ENCODE measurements around the gene DPT.

Gene DPT

GRCh38 chr1:168697356-168698126, 31.5 kb downstream of the DPT start:
- DNase-seq: no peak

DNA sequence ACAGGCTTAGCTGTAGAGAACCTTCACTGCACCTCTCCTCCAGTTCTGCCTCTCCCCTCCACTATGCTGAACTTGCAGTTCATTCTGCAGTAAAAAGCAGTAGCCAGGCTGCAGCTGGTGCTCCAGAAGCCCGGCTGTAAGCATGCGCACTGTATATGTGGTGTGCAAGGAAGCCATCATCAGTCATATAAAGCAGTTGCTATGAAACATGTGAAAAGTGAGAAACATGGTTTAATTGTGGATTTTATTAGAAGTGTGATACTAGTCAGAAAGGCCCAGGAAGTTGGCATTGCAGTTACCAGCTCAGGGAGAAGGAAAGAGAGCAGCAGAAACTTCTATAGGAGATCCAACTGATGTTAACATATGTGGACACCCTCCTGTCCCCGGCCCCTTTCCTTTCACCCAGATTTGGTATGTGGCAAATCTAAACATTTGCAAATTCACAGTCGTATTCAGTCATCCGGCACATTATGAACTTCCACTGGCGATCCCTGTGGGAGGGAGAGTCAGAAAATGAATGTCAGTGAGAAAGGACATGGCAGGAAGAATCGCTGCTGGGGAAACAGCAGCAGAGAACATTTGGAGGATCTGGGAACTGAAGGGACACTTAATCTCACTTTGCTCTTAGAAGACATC, 32.8 kb downstream of the DPT start:
- DNase-seq: no peak

DNA sequence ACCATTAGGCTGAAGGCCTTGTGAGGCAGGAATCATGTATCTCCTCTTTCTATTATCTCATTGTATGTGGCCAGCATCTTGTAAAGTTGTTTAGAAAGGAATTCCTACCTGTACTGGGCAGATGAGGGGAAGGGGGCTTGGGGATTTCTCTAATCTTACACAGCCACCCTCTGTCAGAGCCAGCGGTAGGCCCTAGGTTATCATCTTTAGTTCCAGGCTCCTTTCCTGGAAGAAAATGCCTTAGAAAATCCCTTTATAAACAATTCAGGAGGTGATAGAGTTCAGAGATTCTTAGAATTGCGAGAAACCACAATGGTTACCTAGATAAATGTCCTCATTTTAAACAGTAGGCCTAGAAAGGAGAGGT, 35.2 kb downstream of the DPT start:
- DNase-seq: no peak

DNA sequence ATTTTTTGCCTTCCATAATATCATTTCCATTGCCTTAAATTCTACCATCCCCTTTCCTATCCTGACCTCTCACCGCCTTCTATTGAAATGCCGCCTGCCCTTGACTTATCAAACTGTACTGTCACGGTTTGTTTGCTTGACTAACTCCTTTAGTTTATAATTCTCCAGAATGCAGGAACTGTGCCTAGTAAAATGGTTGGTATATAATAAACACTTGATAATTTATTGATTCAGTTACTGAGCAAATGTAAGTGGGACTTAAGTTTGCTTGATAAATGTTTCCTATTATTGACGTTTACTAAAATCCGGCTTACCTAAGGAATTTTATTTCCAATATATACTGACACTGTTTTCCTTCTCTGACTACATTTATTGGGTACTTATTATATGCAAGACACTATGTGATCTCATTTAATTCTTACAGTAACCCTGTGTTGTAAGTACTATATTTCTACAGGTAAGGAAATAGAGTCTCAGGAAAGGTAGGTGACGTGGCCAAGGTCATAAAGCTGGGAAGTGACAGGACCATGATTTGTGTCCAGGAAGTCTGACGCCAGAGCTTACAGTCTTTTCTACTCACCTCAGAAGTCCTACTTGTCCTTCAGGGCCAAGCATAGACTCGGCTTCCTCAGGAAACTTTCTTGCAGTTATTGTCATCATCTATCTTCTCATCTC, 35.7 kb downstream of the DPT start:
- DNase-seq: no peak

DNA sequence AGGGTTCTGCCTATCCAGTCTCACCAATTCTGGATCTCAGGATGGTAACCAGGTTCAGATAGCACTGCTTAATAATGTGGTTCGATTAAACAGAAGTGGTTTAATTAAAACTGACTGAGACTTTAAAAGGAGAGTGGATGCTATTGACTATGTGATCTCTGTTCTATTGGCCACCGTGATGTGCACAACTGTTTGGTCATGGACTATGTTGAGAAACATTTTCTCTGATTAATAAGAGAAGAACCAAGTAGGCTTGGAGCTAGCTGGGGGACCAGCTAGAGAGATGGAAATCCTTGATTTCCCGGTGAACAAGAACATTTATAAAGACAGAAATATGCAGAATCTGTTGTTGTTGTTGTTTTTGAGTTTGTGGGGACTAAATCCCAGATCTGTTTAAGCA, 36.5 kb downstream of the DPT start:
- DNase-seq: no peak

- DNase-seq: no peak
These were observed 37.5 kb downstream of the DPT start for GRCh38 chr1:168691541-168691940.

DNA sequence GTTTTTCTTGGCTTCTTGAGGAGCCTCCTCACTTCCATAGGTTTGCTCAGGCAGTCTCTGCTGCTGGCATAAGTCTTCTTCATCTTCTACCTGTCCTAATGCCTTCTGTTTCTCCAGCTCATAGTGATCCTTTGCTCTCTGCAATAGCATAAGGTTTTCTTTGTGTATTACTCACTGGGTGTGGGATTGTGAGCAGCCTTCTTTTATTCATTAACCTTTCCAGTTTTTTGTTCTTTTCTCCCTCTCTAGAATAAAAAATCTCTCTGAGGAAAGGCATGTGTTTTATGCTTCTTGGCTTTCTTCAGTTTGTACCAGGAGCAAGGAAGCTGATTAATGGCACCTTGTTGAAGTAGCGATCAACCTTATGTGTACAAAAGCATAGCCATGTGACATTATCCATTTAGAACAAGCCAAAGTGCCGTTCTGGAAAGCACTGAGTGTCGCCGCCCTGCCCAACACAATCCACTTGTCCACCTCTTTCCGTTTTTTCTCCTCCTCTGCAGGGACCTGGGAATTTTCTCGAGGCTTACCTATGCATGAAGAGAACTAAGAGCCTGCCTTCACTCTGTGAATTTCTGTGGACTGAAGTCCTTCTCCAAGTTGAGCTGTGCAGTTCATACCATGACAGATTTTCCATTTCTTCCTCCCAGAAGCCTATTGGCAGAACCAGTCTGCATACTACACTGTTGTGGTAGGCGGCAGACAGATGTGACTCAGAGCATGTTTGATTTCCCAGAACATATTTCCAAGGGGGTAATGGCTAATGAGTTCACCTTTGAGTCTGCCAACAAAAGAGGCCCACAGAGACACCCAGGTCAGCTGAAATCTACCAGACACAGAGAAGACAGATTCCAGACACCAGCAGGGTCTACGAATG, 39.0 kb downstream of the DPT start:
- DNase-seq: no peak

DNA sequence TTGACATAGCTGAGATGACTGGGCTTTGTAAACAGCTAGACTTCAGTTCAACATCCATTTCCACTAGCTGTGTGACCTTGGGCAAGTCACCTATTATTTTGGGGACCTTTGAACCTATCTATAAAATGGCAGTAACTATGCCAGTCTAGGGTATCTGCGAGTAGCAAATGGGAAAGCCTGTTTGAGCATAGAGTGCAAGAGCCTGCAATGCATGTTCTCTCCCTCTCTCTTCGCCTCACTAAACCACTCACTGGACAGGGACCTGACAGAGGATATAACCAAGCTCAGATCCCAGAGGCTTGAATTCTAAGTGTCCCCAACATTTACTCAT, 39.7 kb downstream of the DPT start:
- DNase-seq: no peak

DNA sequence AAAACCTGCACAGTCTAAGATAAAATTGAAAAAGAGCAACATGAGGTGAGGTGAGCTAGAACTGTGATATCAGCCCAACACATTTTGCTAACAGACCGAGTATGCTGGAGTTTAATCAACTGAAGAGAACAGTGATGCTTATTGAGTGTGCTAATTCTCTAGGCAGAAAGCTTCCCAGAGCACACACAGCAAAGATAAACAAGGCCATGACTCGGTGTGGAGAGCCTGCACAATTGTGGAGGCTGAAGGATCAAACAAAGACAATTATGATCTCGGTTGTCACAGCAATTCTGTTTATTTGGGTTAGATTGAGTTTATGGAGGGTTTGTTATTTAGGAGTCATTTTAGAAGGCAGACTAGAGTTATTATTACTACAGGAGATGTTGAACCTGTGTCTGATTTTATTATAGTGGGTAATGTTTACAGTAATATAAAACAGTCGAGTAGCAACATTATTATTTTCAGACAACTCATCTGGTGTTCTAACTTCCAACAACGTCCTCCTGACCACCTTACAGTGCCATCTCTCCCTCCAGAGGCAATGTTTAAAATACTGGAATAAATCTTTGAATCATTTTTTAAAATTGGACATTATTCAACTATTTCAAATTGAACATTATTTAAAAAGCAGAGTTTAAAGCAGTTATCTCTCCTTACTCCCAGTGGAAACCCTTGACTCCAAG, 40.2 kb downstream of the DPT start:
- DNase-seq: no peak

DNA sequence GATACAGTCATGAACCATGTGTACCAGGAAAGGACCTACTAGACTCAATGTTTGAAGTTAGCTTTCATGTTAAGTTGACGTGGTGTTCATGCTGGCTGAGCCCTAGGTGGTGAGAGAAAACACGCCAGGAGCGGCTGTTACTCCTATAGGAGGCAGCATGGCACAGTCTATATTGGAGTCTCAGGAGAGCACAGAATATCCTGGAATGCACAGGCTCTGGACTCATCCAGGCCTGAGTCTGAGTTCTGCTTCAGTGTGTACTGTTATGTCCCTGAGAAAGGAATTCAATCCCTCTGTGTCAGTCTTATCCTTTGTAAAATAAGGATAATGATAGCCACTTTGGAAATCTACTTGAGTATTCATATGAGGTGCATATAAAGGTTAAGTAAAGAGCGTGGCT, 41.2 kb downstream of the DPT start:
- DNase-seq: no peak

DNA sequence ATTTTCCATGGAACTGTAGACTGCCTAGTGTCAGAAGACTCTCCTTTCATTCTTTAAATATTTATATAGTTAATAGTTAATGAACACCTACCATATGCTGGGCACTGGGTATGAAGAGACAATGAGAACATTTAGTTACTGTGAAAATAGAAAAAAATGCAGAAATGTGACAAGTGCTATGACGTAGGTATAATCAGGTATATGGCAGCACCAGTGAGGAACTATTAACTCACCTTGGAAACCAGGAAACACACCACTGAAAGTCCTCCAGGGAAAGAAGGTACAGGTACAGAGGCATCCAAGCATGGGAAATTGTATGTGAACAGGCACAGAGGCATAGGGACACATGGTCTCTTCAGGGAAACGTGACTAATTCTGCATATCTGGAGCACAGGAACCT, 42.3 kb downstream of the DPT start:
- DNase-seq: no peak

DNA sequence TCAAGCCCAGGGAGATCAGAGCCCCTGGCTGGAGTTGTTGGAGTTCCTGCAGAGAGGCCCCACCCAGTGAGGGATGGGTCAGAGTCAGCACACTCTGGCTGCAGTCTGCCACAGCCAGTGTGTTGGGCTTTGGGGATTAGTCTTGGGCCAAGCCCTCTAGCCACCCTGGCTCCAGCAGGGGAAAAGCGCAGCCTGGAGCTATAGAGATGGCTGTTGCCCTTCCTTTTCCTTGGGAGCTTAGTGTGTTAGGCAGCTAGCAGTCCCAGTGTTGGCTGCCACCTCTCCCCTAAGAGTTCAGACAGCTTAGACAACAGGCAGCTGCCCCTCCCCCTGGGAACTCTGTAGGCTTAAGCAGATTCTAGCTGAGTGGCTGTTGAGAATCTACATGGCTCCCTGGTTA, 45.1 kb downstream of the DPT start:
- no peak for DNase-seq

GRCh38 chr1:168676861-168677260, 52.1 kb downstream of the DPT start:
- DNase-seq: no peak

DNA sequence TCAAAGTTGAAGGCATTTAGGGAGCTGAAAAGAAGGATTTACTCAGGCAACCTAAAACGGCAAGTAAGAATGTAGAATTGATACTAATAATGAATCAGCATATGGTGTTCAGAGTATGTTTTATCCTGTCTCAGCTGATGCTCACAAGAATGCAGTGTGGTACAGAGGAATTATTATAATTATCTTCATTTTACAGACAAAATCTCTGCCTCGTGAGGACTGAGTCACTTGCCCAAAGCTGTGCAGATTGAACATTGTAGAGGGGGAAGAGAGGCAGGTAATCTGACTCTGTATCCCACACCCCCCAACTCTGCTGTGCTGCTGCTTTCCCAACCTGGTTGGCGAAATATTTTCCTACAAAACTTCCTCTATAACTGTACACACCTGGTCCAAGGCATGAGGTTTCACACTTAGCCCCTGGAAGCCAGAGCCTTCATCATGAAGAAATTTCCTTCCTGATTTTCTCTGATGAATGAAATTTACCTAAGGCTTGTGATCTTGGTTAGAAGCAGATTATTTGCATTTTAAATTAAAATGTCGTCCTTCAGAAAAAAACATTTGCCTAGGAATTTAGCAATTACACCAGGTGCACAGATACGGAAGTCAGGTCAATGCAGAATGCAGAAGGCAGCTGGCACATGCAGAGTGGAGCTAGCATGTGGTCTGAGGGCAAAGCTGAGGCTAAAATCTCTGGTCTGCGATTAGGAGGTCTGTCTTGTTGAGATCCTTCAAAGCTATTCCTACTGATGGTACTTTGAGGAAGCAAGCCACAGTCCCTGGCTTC, 52.8 kb downstream of the DPT start:
- DNase-seq: no peak

DNA sequence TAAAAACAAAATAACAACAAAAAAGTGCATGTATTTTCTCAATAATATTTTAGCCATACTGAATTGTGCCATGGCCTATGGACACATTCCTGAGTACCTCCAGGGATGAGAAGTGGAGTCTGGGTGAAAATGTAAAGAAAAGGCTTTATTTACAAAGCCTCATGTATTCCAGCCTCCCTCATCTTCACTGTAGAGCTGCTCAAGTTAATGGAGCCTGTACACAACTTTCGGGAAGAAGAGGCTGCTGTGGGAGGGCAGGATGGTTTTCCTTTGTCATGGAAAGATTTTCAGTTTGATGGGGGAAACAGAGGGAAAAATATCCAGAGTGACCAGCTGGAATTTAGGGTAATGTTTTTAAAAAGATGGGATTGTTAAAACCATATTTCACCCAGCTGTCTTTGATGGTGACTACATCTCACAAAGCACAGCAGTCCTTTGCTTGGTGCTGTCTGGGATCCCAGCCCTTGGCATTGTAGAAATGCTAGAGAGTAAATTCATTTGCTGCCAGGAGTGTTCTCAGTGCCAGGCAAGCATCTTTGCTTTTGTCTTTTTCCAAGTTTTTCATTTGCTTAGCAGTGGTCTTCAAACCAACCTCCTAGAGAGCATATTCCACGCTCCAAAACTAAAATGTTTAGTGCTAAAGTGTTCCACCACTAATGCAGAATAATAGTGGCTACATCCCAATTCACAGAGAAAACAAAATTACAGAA, 54.9 kb downstream of the DPT start:
- no peak for DNase-seq

DNA sequence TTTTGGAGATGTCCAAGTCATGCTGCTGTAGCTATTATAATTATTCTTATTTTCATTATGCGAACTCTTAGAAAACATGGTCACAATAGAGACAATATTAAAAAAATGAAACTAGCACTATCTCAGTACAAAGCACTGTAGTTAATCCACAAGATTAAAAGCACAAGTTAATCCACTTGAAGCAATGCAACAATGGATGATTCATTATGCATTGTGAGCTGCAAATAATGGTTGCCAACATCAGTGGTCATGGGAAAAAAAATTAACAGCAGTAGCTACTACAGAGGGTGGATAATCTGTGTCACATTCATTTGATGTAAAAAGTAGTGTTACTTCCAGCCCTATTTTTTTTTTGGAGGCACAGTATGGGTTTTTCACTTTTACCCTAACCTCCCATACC, 56.7 kb downstream of the DPT start:
- DNase-seq: no peak

- DNase-seq: no peak
These were observed 57.2 kb downstream of the DPT start for GRCh38 chr1:168671782-168672181.

DNA sequence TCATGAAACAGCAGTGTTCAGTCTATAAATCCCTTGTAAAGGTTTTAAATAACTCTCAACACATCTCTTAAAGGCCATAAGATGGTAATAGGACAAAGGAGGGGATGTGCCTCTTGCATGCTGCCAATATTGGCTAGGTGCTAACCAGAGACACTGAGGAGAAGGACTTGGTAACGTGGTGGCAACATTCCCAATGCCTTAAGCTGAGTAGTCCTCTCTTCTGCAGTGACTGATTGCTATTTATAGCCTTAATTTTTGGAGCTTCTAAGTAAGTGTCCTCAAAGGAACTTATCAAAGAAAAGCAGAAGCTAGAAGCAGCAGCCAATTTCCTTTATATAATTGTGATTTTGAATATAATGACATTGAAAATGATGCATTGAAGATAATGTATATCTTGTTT, 63.0 kb downstream of the DPT start:
- no peak for DNase-seq

DNA sequence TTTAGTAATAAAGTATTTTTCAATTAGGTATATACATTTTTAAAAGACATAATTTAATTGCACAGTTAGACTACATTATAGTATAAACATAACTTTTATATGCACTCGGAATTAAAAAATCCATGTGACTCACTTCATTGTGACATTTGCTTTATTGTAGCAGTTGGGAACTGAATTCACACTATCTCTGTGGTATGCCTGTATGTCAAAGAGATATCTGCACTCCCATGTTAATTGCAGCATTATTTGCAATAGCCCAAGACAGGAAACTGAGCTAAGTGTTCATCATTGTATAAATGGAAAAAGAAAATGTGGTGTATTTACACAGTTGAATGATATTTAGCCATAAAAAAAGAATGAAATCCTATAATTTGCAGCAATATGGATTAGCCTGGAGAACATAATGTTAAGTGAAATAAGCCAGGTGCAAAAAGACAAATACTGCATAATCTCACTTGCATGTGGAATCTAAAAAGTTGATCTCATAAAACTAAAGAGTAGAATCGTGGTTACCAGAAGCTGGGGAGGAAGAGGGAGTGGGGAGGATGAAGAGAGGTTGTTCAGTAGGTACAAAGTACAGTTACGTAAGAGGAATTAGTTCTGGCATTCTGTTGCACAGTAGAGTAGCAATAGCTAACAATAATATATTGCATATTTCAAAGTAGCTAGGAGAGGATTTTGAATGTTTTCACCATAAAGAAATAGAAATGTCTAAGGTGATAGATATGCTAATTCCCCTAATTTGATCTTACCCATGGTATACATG, 64.8 kb downstream of the DPT start:
- DNase-seq: no peak

- no peak for DNase-seq
These were observed 72.5 kb downstream of the DPT start for GRCh38 chr1:168656485-168656884.

Measured in activated CD4-positive, alpha-beta T cell treated with anti-CD3 and anti-CD28 coated beads, Interleukin-2, Interleukin-6, amounts not matched to agents 100 ng/mL and 50 ng/mL, durations not matched to agents 16 hours and 8 hours (primary cell).